Hepatocyte (in vitro differentiated cells): ENCODE data around the gene SLC44A1. TPM values are rescaled to one million over a fixed set of nuclear protein-coding genes. Genes with fewer than 3 reads are reported as not detected.

Experiments
- DNase-seq: peaks from one replicate; pipeline ENCODE4 v3.0.0-alpha.2; 2016; ENCODE audit warnings: low spot score
- H2AFZ ChIP-seq: fragments of 200-600 bp; sonication (generic); 2 replicates; pipeline ENCODE4 v1.6.0; 2016; ENCODE audit warnings: antibody characterized with exemption, mild to moderate bottlenecking
- H3K27ac ChIP-seq: fragments of 200-600 bp; sonication (generic); 2 replicates; pipeline ENCODE4 v1.5.1; 2016; ENCODE audit warnings: mild to moderate bottlenecking
- H3K27me3 ChIP-seq: fragments of 200-600 bp; sonication (generic); 2 replicates; pipeline ENCODE4 v1.6.1; 2016
- H3K36me3 ChIP-seq: fragments of 200-600 bp; sonication (generic); replicated peaks from 2 replicates; pipeline ENCODE4 v1.5.1; 2016; ENCODE audit warnings: low read depth; ENCODE audit not compliant: insufficient read depth
- H3K4me1 ChIP-seq: fragments of 200-600 bp; sonication (generic); 2 replicates; pipeline ENCODE4 v1.5.1; 2016; ENCODE audit warnings: mild to moderate bottlenecking, moderate library complexity; ENCODE audit not compliant: insufficient read depth
- H3K4me2 ChIP-seq: fragments of 200-600 bp; sonication (generic); 2 replicates; pipeline ENCODE4 v1.6.0; 2016
- H3K4me3 ChIP-seq: fragments of 200-600 bp; sonication (generic); 2 replicates; pipeline ENCODE4 v1.5.1; 2016; ENCODE audit warnings: mild to moderate bottlenecking
- H3K79me2 ChIP-seq: fragments of 200-600 bp; sonication (generic); 2 replicates; pipeline ENCODE4 v1.6.0; 2017; ENCODE audit warnings: mild to moderate bottlenecking
- H3K9me2 ChIP-seq: fragments of 200-600 bp; sonication (generic); replicated peaks from 2 replicates; pipeline ENCODE4 v1.6.0; 2017; ENCODE audit warnings: mild to moderate bottlenecking; ENCODE audit not compliant: insufficient read depth
- H3K9me3 ChIP-seq: fragments of 200-600 bp; sonication (generic); 2 replicates; pipeline ENCODE4 v1.5.1; 2016; ENCODE audit warnings: low read depth, mild to moderate bottlenecking
- H4K20me1 ChIP-seq: fragments of 200-600 bp; sonication (generic); 2 replicates; pipeline ENCODE4 v1.6.0; 2016; ENCODE audit warnings: mild to moderate bottlenecking; ENCODE audit not compliant: insufficient read depth, poor library complexity, severe bottlenecking
- CTCF ChIP-seq: fragments of 200-600 bp; sonication (generic); IDR thresholded peaks from 2 replicates; pipeline ENCODE4 v1.5.1; 2016; ENCODE audit warnings: antibody characterized with exemption, mild to moderate bottlenecking; ENCODE audit not compliant: poor library complexity
- EZH2 ChIP-seq: fragments of 200-600 bp; sonication (generic); IDR thresholded peaks from 2 replicates; pipeline ENCODE4 v1.6.1; 2016; ENCODE audit warnings: antibody characterized with exemption, mild to moderate bottlenecking, borderline replicate concordance
- EZH2phosphoT487 ChIP-seq: fragments of 200-600 bp; sonication (generic); IDR thresholded peaks from one replicate; pipeline ENCODE4 v1.6.1; 2018; ENCODE audit warnings: antibody characterized with exemption, mild to moderate bottlenecking, low read depth, moderate library complexity; ENCODE audit not compliant: unreplicated experiment, severe bottlenecking
- WGBS: methylation state at CpG from one replicate; pipeline ENCODE4 v1.1.6; 2016; ENCODE audit warnings: low lambda C conversion rate; ENCODE audit errors: missing lambda C conversion rate; 5-methylcytosine and 5-hydroxymethylcytosine counted together
- polyA plus RNA-seq: library from polyadenylated mRNA; unstranded; fragments of >200 nt; fragmentation: Nextera tagmentation; extraction: Ambion mirVana; gene quantifications from 2 replicates; pipeline ENCODE4 v1.2.1, GENCODE V29; 2016
- total RNA-seq: library from RNA; depleted of rRNA; stranded (reverse); fragments of >200 nt; gene quantifications from 2 replicates; pipeline ENCODE4 v1.2.3, GENCODE V29; 2014

The SLC44A1 gene
- total and polyA plus RNA-seq, 2 experiments from 2014 or later, result 31.3 to 64.9 TPM

DNA sequence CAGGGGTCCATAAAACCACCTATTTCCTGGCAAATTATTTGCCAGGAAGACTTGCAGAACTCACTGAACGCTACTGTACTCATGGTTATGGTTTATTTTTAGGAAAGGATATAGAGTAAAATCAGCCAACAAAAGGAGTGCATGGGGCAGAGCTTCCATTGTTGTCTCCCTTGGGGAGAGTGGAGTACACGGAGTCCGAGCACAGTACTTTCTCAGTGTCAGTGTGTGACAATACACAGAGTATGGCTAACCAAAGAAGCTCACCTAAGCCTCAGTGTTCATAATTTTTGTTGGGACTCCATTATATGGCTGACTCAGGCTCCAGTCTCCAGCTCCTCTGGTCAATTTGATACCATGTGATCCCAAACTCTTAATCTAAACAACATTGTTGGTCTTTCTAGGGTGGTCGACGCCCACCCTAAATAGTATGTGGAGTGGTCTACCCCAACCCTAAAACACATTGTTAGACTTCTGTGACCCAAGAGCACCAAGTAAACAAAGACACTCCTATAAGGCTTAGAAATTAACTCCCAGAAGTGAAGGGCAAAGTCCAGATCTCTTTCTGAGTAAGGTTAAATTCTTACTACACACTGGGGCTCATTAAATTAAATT is 74.9 kb downstream of the SLC44A1 start:
- 66% methylated on average over 5 of the region's 5 CpGs for WGBS
- no peak overlapping the region for H2AFZ ChIP-seq
- H3K79me2 ChIP-seq, result peaks cover 14% of the 10 kb centered on the region
- peaks cover 10% of the 10 kb centered on the region for H3K4me1 ChIP-seq
- no peak overlapping the region for H3K4me3 ChIP-seq
- H3K36me3 ChIP-seq, result no peaks in the 10 kb centered on the region
- peak overlapping the region; percentile 59 for H3K4me2 ChIP-seq
- TF ChIP-seq EZH2phosphoT487, result no peak
- peak overlapping the region; percentile 89 for H3K27ac ChIP-seq
- H3K9me2 ChIP-seq, result no peaks in the 10 kb centered on the region
- H3K9me3 ChIP-seq, result no peaks in the 10 kb centered on the region
- H4K20me1 ChIP-seq, result no peaks in the 10 kb centered on the region
- DNase-seq, result peak; percentile 27
- H3K27me3 ChIP-seq, result no peaks in the 10 kb centered on the region

- Histone ChIP-seq H3K27me3 (no peaks in the 10 kb centered on the region), H3K27ac (peak overlapping the region; percentile 89), H4K20me1 (no peaks in the 10 kb centered on the region), H3K9me2 (no peaks in the 10 kb centered on the region), H3K4me2 (no peak overlapping the region), H3K9me3 (no peaks in the 10 kb centered on the region), H3K4me3 (no peak overlapping the region), H3K79me2 (peaks cover 24% of the 10 kb centered on the region), H2AFZ (no peak overlapping the region), H3K4me1 (peaks cover 10% of the 10 kb centered on the region), H3K36me3 (no peaks in the 10 kb centered on the region)
- WGBS, result 98% methylated on average over 3 of the region's 3 CpGs
- TF ChIP-seq CTCF, result no peak
- TF ChIP-seq EZH2phosphoT487, result no peak
- TF ChIP-seq EZH2, result no peak
- no peak for DNase-seq
Measured at GRCh38 chr9:105320568-105320967, 76.1 kb downstream of the SLC44A1 start.

DNA sequence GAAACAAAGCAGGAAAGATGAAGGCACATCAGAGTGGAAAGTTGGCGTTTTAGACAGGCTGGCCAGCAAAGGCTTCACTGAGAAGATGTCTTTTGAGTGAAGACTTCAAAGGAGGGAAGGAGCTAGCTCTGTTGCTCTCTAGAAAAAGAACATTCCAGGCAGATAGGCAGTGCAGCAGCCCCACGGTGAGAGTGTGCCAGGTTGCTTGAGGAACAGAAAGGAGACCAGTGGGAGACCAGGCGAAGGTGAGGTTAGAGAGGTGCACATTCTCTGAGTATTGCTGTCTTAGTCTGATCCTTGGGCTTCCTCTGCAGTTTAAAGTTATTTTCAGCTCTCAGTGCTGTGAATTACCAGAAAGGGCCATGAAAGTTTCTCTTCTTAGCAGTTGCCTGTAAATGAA is 83.8 kb downstream of the SLC44A1 start:
- H3K27ac ChIP-seq, result no peak overlapping the region
- no peaks in the 10 kb centered on the region for H3K27me3 ChIP-seq
- TF ChIP-seq EZH2phosphoT487, result no peak
- WGBS, result 79% methylated on average over 3 of the region's 3 CpGs
- H3K9me3 ChIP-seq, result no peaks in the 10 kb centered on the region
- H3K36me3 ChIP-seq, result no peaks in the 10 kb centered on the region
- no peak overlapping the region for H2AFZ ChIP-seq
- no peaks in the 10 kb centered on the region for H3K9me2 ChIP-seq
- H3K4me2 ChIP-seq, result no peak overlapping the region
- H4K20me1 ChIP-seq, result no peaks in the 10 kb centered on the region
- H3K4me3 ChIP-seq, result no peak overlapping the region
- peaks cover 34% of the 10 kb centered on the region for H3K79me2 ChIP-seq
- no peak for DNase-seq
- H3K4me1 ChIP-seq, result peaks cover 21% of the 10 kb centered on the region

DNA sequence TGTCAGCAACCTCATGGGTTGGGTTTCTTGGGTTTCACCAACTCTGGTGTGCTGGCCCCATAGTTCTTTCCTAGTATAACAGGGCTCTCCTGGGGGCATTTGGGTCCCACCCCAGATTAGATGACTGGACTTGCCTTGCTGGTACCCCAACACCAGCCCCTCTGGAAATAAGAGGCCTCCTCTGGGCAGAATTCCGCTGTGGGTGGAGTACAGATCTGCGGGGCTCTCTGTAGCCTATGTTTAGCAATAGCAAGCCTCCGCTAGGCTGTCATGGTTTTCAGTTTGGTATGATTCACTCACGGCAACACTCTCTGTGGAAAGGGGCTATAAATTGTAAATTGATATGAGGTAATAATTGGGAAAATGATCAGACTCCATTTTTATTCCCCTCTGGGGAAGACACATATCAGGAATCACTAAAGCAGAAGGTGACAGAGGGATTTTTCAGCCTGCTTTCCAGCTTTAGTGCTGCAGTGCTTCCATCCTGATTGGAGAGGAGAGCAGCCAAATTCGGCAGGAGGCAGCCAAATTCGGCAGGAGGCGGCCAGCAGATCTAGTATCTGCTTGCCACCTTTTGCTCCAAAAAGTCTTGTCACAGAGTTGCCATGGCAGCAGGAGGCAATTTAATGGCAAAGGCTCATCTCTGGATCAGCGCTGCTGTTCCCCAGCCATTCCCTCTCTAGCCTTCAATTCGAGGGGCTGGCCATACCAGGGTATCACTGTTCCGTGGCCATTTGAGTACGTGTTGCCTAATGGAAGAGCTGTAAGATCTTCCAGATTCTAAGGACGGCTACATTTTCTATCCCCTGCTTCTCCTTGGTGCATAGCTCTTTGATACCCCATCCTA is 84.6 kb downstream of the SLC44A1 start:
- Histone ChIP-seq H3K4me1 (peaks cover 21% of the 10 kb centered on the region), H3K4me3 (no peak overlapping the region), H3K27me3 (no peaks in the 10 kb centered on the region), H2AFZ (no peak overlapping the region), H3K36me3 (no peaks in the 10 kb centered on the region), H3K79me2 (peaks cover 39% of the 10 kb centered on the region), H4K20me1 (no peaks in the 10 kb centered on the region), H3K9me3 (no peaks in the 10 kb centered on the region), H3K9me2 (no peaks in the 10 kb centered on the region), H3K27ac (no peak overlapping the region), H3K4me2 (no peak overlapping the region)
- WGBS, result 93% methylated on average over 12 of the region's 12 CpGs
- no peak for DNase-seq
- no peak for TF ChIP-seq EZH2
- no peak for TF ChIP-seq CTCF
- no peak for TF ChIP-seq EZH2phosphoT487
